Activated T-cell treated with anti-CD3 and anti-CD28 coated beads, Interleukin-2, amount 50 U/mL, for 72 hours (primary cell): ENCODE results near the gene SH3TC2. TPM values are rescaled to one million over a fixed set of nuclear protein-coding genes. Genes with fewer than 3 reads are reported as not detected.
"Not testable (repeated sequence)": the region's sequence is repeated elsewhere in the genome, so short reads cannot be mapped to it uniquely, and the experiment has no call there.

Experiments
- ATAC-seq, 2 donors: fragments of 150-1000 bp; cut with Tn5 transposase; replicated peaks in 1 of 2; 2 replicates each; pipeline ENCODE4 v1.10.0; 2021; ENCODE audit warnings: moderate library complexity in 2 of 2, mild to moderate bottlenecking in 1 of 2
- DNase-seq, 2 donors: peaks; one replicate each; pipeline ENCODE4 v3.0.0; 2021 to 2022; ENCODE audit warnings: mixed read lengths in 1 of 2
- H3K27ac Mint-ChIP-seq: one replicate; pipeline ENCODE4 v1.8.0; 2022; ENCODE audit warnings: mild to moderate bottlenecking, moderate library complexity, mixed read lengths
- H3K27me3 Mint-ChIP-seq: one replicate; pipeline ENCODE4 v1.8.0; 2022; ENCODE audit warnings: low read depth, mixed read lengths
- H3K36me3 Mint-ChIP-seq, 2 donors: one replicate each; pipeline ENCODE4 v1.8.0; 2022; ENCODE audit warnings: mixed read lengths in 2 of 2, mild to moderate bottlenecking in 1 of 2; ENCODE audit not compliant: insufficient read depth in 2 of 2
- H3K4me1 Mint-ChIP-seq: one replicate; pipeline ENCODE4 v1.8.0; 2022; ENCODE audit warnings: low read depth, mixed read lengths
- H3K4me3 Mint-ChIP-seq, 2 donors: one replicate each; pipeline ENCODE4 v1.8.0; 2022; ENCODE audit warnings: mild to moderate bottlenecking in 2 of 2, mixed read lengths in 2 of 2, moderate library complexity in 2 of 2
- H3K9me3 Mint-ChIP-seq, 2 donors: one replicate each; pipeline ENCODE4 v1.8.0; 2022; ENCODE audit warnings: mixed read lengths in 2 of 2
- total RNA-seq, 2 donors: library from RNA; stranded (reverse); gene quantifications; one replicate each; pipeline ENCODE4 v1.2.3, GENCODE V29; 2022

Gene SH3TC2
- under 1 TPM in 1 of 2 donors, not detected in 1; 0.24 TPM for total RNA-seq

- Mint-ChIP-seq H3K4me1 (no peaks in the 10 kb centered on the region), H3K9me3 (peaks cover 3 to 4% of the 10 kb centered on the region in 2 donors), H3K27ac (no peak within 1 kb of the TSS), H3K4me3 (no peak within 1 kb of the TSS), H3K27me3 (peaks cover 19% of the 10 kb centered on the region), H3K36me3 (no peaks in the 10 kb centered on the region)
- no peak for DNase-seq
- ATAC-seq, result no peak
These were observed at the start of gene SH3TC2 for GRCh38 chr5:149063017-149063687. SH3TC2 (minus strand) TSS chr5:149063062; CDS start chr5:149063022, 40 bp downstream.

DNA sequence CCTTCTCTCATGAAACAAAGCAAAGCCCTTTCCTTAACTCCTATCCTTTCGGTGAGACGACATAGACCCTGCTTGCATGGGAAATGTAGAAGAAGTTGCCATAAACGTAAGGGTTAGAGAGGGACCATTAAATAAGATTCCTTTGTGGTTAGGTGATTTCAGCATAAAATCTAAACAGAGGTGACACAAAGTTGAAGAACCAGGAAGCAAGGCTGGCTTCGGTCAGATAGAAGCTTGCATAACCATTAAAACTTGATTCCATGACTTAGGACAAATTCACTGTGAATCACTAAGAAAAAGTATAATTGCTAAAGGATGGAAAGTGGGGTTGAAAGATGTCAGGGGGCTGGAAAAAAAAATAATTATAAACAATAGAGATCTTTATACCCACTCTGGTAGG lies 47.5 kb upstream of the SH3TC2 start:
- no peak overlapping the region for H3K4me3 Mint-ChIP-seq
- H3K9me3 Mint-ChIP-seq, result no peaks in the 10 kb centered on the region
- ATAC-seq (no peak), DNase-seq (no peak)
- no peak overlapping the region for H3K27ac Mint-ChIP-seq
- H3K4me1 Mint-ChIP-seq, result peaks cover 7% of the 10 kb centered on the region
- H3K27me3 Mint-ChIP-seq, result peaks cover under 1% of the 10 kb centered on the region
- H3K36me3 Mint-ChIP-seq, result no peaks in the 10 kb centered on the region

- DNase-seq (no peak), ATAC-seq (no peak)
- Mint-ChIP-seq H3K9me3 (no peaks in the 10 kb centered on the region), H3K27ac (no peak overlapping the region), H3K4me3 (no peak overlapping the region), H3K27me3 (no peaks in the 10 kb centered on the region), H3K36me3 (no peaks in the 10 kb centered on the region), H3K4me1 (peaks cover 3% of the 10 kb centered on the region)
These were observed 45.9 kb upstream of the SH3TC2 start for GRCh38 chr5:149108651-149109280.

- no peak overlapping the region for H3K4me3 Mint-ChIP-seq
- DNase-seq (no peak), ATAC-seq (no peak)
- peaks cover 16 to 22% of the 10 kb centered on the region in 2 donors for H3K9me3 Mint-ChIP-seq
- H3K27ac Mint-ChIP-seq, result no peak overlapping the region
- no peaks in the 10 kb centered on the region for H3K4me1 Mint-ChIP-seq
- H3K27me3 Mint-ChIP-seq, result no peaks in the 10 kb centered on the region
- peaks cover 14% of the 10 kb centered on the region in 2 donors for H3K36me3 Mint-ChIP-seq
These were observed 37.5 kb upstream of the SH3TC2 start for GRCh38 chr5:149100331-149100730.

DNA sequence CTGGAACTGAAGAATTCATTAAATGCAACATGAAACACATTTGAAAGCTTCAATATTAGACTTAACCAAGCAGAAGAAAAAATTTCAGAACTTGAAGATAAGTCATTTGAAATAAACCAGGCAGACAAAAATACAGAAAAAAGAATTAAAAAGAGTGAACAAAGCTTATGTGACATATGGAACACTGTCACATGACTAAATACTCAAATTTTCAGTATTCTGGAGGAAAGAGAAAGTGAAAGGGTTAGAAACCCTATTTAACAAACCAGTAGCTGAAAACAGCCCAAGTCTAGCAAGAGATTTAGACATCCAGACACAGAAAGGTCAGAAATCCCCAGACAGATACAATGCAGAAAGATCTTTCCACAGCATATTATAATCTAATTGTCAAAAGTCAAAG lies 37.1 kb upstream of the SH3TC2 start:
- Mint-ChIP-seq H3K36me3 (peaks cover 14% of the 10 kb centered on the region in 2 donors), H3K4me1 (no peaks in the 10 kb centered on the region), H3K4me3 (no peak overlapping the region), H3K27ac (no peak overlapping the region), H3K27me3 (no peaks in the 10 kb centered on the region), H3K9me3 (peaks cover 16 to 22% of the 10 kb centered on the region in 2 donors)
- ATAC-seq, result no peak
- DNase-seq, result no peak

- Mint-ChIP-seq H3K4me1 (no peaks in the 10 kb centered on the region), H3K9me3 (peaks cover 13 to 15% of the 10 kb centered on the region in 2 donors), H3K27me3 (peaks cover 15% of the 10 kb centered on the region), H3K36me3 (peaks cover 7 to 16% of the 10 kb centered on the region in 2 donors), H3K4me3 (no peak overlapping the region), H3K27ac (no peak overlapping the region)
- ATAC-seq (no peak), DNase-seq (no peak)
These were observed 32.1 kb upstream of the SH3TC2 start for GRCh38 chr5:149094996-149095395.

- Mint-ChIP-seq H3K36me3 (peaks cover 0 to 11% of the 10 kb centered on the region in 2 donors), H3K27me3 (peaks cover 15% of the 10 kb centered on the region), H3K4me1 (no peaks in the 10 kb centered on the region), H3K4me3 (no peak overlapping the region), H3K9me3 (peaks cover 6% of the 10 kb centered on the region in 2 donors), H3K27ac (no peak overlapping the region)
- ATAC-seq (no peak), DNase-seq (no peak)
These were observed 30.8 kb upstream of the SH3TC2 start for GRCh38 chr5:149093625-149094024.

GRCh38 chr5:149089796-149090195 lies 26.9 kb upstream of the SH3TC2 start:
- no peaks in the 10 kb centered on the region for H3K4me1 Mint-ChIP-seq
- no peak for DNase-seq
- no peak overlapping the region for H3K4me3 Mint-ChIP-seq
- H3K27me3 Mint-ChIP-seq, result peaks cover 15% of the 10 kb centered on the region
- peaks cover 0 to 4% of the 10 kb centered on the region in 2 donors for H3K9me3 Mint-ChIP-seq
- ATAC-seq, result no peak
- no peak overlapping the region for H3K27ac Mint-ChIP-seq
- H3K36me3 Mint-ChIP-seq, result peaks cover 0 to 3% of the 10 kb centered on the region in 2 donors

GRCh38 chr5:149088686-149089085 lies 25.8 kb upstream of the SH3TC2 start:
- Mint-ChIP-seq H3K27me3 (peaks cover 15% of the 10 kb centered on the region), H3K4me3 (no peak overlapping the region), H3K27ac (no peak overlapping the region), H3K4me1 (no peaks in the 10 kb centered on the region), H3K9me3 (no peaks in the 10 kb centered on the region), H3K36me3 (no peaks in the 10 kb centered on the region)
- ATAC-seq, result no peak
- no peak for DNase-seq

- no peak overlapping the region for H3K4me3 Mint-ChIP-seq
- no peak for DNase-seq
- H3K27ac Mint-ChIP-seq, result no peak overlapping the region
- no peaks in the 10 kb centered on the region for H3K27me3 Mint-ChIP-seq
- H3K36me3 Mint-ChIP-seq, result no peaks in the 10 kb centered on the region
- H3K9me3 Mint-ChIP-seq, result no peaks in the 10 kb centered on the region
- H3K4me1 Mint-ChIP-seq, result no peaks in the 10 kb centered on the region
- no peak for ATAC-seq
These were observed 21.0 kb upstream of the SH3TC2 start for GRCh38 chr5:149083846-149084245.

DNA sequence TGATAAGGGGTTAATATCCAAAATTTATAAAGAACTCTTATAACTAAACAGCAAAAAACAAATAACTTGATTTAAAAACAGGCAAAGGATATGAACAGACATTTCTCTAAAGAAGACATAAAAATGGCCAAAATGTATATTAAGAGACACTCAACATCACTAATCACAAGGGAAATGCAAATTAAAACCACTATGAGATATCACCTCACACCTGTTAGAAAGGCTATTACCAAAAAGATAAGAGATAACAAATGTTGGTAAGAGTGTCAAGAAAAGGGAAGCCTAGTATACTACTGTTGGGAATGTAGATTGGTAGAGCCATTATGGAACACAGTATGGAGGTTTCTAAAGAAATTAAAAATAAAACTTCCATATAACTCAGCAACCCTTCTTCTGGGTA lies 19.4 kb upstream of the SH3TC2 start:
- DNase-seq (no peak), ATAC-seq (no peak)
- no peaks in the 10 kb centered on the region for H3K27me3 Mint-ChIP-seq
- no peaks in the 10 kb centered on the region for H3K4me1 Mint-ChIP-seq
- no peak overlapping the region for H3K4me3 Mint-ChIP-seq
- no peaks in the 10 kb centered on the region for H3K36me3 Mint-ChIP-seq
- no peak overlapping the region for H3K27ac Mint-ChIP-seq
- H3K9me3 Mint-ChIP-seq, result peaks cover 1 to 2% of the 10 kb centered on the region in 2 donors

DNA sequence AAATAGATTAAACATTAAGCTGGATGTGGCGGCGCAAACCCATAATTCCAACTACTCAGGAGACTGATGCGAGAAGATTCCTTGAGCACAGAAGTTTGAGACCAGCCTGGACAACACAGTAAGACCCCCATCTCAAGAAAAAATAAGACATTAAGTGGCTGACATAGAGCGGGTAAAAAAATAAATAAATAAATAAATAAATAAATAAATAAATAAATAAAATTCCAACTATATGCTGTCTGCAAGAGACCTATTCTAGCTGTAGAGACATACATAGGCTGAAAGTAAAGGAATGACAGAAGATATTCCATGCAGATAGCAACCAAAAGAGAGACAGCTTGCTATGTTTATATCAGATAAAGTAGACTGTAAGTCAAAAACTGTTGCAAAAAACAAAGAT lies 17.4 kb upstream of the SH3TC2 start:
- Mint-ChIP-seq H3K9me3 (peaks cover 5 to 6% of the 10 kb centered on the region in 2 donors), H3K4me3 (no peak overlapping the region), H3K36me3 (peaks cover 3 to 5% of the 10 kb centered on the region in 2 donors), H3K27me3 (no peaks in the 10 kb centered on the region), H3K27ac (no peak overlapping the region), H3K4me1 (no peaks in the 10 kb centered on the region)
- DNase-seq (no peak), ATAC-seq (no peak)

DNA sequence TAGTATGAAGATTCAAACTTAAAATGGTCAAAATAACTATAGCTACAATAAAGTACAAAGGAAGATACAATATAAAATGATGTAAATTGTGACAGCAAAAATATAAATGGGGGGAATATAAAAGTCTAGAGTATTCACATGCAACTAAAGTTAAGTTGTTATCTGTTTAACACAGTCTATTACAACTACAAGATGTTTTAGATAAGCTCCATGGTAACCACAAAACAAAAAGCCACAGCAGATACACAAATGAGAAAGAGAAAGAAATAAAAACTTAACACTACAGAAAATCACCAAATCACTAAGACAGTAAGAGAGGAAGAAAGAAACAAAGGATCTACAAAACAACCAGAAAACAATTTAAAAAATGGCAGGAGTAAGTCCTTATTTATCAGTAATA lies 17.0 kb upstream of the SH3TC2 start:
- Mint-ChIP-seq H3K4me1 (no peaks in the 10 kb centered on the region), H3K9me3 (peaks cover 5 to 6% of the 10 kb centered on the region in 2 donors), H3K27ac (no peak overlapping the region), H3K36me3 (peaks cover 3 to 5% of the 10 kb centered on the region in 2 donors), H3K4me3 (no peak overlapping the region), H3K27me3 (no peaks in the 10 kb centered on the region)
- ATAC-seq (no peak), DNase-seq (no peak)

DNA sequence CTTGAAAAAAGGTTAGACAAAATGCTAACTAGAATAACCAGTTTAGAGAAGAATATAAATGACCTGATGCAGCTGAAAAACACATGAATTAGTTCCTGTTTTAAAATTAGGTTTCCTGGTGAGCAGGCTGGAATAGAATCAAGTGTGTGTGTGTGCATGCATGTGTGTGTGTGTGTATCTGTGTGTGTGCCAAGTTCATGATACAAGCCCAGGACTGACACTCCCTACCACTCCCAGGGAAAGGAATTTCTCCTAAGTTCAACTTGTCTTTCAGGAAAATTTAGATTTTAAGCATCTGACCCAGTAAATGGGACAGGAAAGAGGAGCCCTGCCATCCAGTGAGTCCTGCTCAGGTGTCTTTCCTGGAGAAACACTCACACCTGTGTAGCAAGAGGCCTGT lies 11.2 kb upstream of the SH3TC2 start:
- not testable (repeated sequence) for H3K4me3 Mint-ChIP-seq, H3K27ac Mint-ChIP-seq, DNase-seq, H3K27me3 Mint-ChIP-seq, H3K9me3 Mint-ChIP-seq, H3K4me1 Mint-ChIP-seq, ATAC-seq, H3K36me3 Mint-ChIP-seq
